Measurements from ENCODE around the gene HIP1R.

Gene HIP1R

GRCh38 chr12:122834104-122834920 lies 945 bp upstream of the HIP1R start:
- DNase-seq (ENCODE audit: low read depth in 3 of 3, low spot score in 1 of 3): no peak

DNA sequence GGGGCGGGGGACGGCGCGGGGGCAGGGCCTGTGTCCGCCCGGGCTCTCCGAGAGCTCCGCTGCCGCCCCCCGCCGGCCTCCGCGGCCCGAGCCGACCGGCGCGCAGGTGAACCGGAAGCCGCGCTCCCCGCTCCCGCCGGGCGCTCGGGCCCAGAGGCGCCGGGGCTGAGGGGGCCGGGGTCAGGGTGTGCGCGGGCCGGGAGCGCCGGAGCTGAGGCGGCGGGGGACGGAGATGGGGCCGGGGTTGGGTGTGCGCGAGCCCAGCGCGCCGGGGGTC lies 431 bp downstream of the HIP1R start:
- no peak for DNase-seq (ENCODE audit: low read depth in 3 of 3, low spot score in 1 of 3)

DNA sequence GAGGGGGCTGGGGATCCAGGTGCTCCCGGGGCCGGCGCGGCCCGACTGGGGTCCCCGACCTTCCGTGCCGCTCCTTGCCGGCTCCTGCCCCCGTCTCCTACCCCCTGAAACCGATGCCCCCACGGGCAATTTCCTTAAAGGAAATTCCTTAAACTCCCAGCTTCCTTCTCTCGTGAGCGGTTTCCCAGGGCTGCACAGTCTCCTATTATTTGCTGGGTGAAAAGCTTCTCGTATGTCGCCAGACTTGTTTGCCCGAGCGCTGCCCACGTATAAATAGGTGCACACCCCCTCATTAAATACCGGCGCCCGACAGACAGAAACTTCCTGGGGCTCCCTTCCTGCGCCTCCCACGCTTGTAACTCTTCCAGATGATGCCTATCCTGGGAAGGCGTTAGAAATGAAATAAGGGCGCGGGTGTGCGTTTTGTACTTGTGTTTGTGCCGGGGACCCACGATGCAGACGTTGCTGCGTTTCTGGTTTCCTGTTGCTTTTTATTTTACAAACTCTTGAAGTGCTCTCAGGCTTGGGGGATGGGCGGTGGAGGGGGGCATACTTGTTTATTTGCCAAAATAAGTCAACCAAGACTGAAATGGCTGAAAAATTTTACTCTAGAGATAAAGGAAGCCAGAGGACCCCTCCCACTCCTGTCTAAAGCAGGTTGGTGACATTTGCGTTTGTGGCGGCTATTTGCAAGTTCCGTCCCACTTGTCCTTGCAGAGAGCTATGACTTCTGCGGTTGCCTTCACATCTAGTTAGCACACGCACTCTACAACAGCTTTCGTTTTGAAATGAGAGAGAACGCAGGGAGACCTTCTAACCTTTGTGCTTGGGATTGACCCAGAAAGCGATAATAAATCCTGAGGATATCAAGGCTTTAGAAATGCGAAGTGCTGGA lies 1.0 kb downstream of the HIP1R start:
- no peak for DNase-seq (ENCODE audit: low read depth in 3 of 3, low spot score in 1 of 3)

- DNase-seq (ENCODE audit: low read depth in 3 of 3, low spot score in 1 of 3): no peak
Measured at GRCh38 chr12:122837306-122838265, 2.3 kb downstream of the HIP1R start.

DNA sequence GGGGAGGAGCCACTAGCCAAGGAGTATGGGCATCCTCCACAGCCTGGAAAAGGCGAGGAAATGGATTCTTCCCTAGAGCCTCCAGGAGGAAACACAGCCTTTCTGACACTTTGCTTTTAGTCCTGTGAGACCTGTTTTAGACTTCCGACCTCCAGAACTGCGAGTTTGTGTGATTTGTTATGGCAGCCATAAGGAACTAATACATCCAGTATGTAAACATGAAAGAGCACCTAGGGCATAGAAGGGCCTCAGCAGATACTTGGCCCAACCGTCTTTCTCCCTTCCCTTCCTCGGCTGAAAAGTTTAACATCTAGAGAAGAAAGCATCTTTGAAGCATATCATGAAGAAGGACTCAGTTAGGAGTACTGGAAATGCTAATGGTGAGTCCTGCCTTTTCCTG lies 3.6 kb downstream of the HIP1R start:
- no peak for DNase-seq (ENCODE audit: low read depth in 3 of 3, low spot score in 1 of 3)

- DNase-seq (ENCODE audit: low read depth in 3 of 3, low spot score in 1 of 3): no peak
Measured at GRCh38 chr12:122839907-122840554, 4.8 kb downstream of the HIP1R start.

GRCh38 chr12:122840580-122841513 lies 5.6 kb downstream of the HIP1R start:
- no peak for DNase-seq (ENCODE audit: low read depth in 3 of 3, low spot score in 1 of 3)

GRCh38 chr12:122841544-122842321 lies 6.5 kb downstream of the HIP1R start:
- DNase-seq (ENCODE audit: low read depth in 3 of 3, low spot score in 1 of 3): no peak

DNA sequence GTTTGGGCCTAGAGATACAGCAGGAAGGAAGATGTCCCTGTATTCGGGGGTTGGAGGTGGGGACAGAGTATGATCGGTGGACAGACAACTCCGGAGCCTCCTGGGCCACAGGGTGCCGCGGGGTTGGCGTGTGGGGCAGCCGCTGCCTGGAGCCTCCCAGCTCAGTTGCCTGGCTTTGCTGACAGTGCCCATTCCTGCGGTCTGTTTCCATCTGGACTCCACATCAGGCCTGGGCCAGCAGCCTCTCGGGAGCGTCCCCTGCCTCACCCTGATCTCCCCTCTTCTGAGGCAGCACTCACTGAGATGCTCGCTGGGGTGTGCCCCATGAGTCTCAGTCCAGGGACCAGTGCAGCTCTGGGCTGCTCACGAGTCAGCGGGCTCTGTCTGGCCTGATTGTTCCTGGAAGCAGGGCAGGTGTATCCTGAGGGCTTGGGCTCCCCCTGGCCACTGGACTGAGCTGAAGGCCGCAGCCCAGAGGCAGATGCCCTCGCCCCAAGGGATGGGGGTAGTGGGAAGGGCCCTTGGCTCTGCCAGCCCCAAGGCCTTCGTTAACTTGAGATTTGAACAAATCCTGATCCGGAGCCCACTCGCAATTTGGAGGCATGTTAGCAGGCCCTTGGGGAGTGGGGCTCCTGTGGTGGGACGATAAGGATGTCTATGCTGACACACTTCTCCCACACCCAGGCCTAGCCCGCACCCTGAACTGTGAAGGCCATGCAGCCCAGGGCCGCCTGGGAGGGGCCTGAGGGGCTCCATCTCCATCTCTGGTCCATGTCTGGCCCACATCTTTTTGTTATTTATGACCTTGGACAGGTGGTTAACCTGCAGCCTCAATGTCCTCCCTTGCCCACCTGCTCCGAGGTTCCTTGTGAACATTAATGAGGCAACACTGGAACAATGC lies 7.5 kb downstream of the HIP1R start:
- no peak for DNase-seq (ENCODE audit: low read depth in 3 of 3, low spot score in 1 of 3)

- DNase-seq (ENCODE audit: low read depth in 3 of 3, low spot score in 1 of 3): no peak
Measured at GRCh38 chr12:122843455-122843854, 8.2 kb downstream of the HIP1R start.

- DNase-seq (ENCODE audit: low read depth in 3 of 3, low spot score in 1 of 3): no peak
Measured at GRCh38 chr12:122844366-122844971, 9.2 kb downstream of the HIP1R start.

- no peak for DNase-seq (ENCODE audit: low read depth in 3 of 3, low spot score in 1 of 3)
Measured at GRCh38 chr12:122845041-122845864, 10.0 kb downstream of the HIP1R start.

GRCh38 chr12:122845865-122846621 lies 10.8 kb downstream of the HIP1R start:
- DNase-seq (ENCODE audit: low read depth in 3 of 3, low spot score in 1 of 3): no peak

DNA sequence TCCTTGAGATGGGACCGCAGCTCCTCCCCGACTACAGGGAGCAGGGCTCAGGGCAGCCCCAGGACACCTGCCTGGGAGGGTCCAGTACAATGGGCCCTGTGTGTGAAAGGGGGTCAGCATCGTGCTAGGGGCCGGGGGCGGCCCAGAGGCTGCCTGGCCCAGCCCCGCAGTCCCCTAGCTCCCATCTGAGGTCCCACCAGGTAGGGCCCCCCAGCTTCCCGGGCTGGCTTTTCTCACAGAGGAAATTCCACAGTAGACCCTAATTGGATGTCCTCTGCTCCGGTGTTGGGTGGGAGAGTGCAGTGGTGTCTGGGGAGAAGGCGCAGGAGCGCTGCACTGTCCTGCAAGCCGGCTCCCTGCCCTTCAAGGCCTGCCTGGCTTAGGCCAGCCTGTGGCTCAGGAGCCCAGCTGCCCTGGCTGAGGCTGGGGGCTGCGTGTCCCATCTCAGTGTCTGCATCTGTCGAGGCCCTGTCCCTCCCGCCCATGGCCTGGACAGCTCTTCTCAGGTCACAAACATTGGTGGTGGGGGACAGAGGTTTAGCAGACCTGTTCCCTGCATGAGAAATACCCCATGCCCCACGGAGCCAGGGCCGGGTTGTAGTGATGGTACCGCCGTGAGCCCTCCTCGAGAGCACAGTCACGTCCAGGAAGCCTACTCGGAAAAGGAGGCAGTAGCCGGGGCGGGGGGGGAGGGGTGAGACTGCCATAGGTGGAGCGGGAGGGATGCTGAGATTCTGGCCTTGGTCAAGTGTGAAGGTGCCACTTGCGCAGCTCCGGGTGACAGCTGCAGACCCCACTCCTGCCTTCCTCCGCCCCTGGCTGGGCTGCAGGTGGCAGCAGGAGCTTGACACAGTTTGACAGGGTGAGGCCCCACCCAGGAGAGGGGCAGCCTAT lies 11.6 kb downstream of the HIP1R start:
- DNase-seq (ENCODE audit: low read depth in 3 of 3, low spot score in 1 of 3): no peak

DNA sequence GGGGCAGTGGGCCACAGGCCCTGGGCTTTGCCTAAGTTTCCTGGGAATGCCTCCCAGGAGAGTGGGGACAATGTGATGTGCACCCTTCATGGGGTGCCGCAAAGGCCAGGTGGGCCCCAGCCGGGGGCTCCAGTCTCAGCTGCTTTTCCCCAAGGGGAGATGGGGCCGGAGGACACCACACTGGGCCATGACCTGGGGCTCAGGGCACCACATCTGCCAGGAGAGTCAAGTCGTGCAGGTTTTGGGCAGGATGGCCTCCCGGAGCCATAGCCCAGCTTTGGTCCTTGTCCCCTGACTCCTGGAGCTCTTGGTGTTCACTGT lies 12.2 kb downstream of the HIP1R start:
- no peak for DNase-seq (ENCODE audit: low read depth in 3 of 3, low spot score in 1 of 3)

Data from stimulated activated CD4-positive, alpha-beta T cell treated with anti-CD3 and anti-CD28 coated beads, TNF-alpha, amount 100 ng/mL, for 1 hour (primary cell).